ENCODE measurements around the gene RAB1A. TPM values are rescaled to one million over a fixed set of nuclear protein-coding genes. Genes with fewer than 3 reads are reported as not detected.
"Not testable (repeated sequence)": the region's sequence is repeated elsewhere in the genome, so short reads cannot be mapped to it uniquely, and the experiment has no call there.

RAB1A gene
- total and polyA plus RNA-seq, 5 donors from 2014 or later = 50.4 to 79.3 (median 60.1) TPM

- peaks cover 0 to 18% (median 11%) of the 10 kb centered on the region in 4 donors for H3K4me1 Mint-ChIP-seq
- no peak for DNase-seq
- ATAC-seq (ENCODE audit: low read depth in 2 of 2) = no peak
- peak overlapping the region in 1 of 4 donors; percentile 55 for H3K4me3 Mint-ChIP-seq
- no peak overlapping the region for H3K27ac Mint-ChIP-seq
- Histone ChIP-seq H3K4me1 (ENCODE audit: control insufficient read depth, insufficient read depth, low read length, poor library complexity, severe bottlenecking) (peaks cover 11% of the 10 kb centered on the region), H3K27me3 (ENCODE audit: control insufficient read depth, insufficient read depth, low read length) (no peaks in the 10 kb centered on the region), H3K36me3 (ENCODE audit: control insufficient read depth, insufficient read depth, low read length) (no peaks in the 10 kb centered on the region), H3K27ac (ENCODE audit: insufficient read depth, low read length, poor library complexity, severe bottlenecking) (no peak overlapping the region), H3K4me3 (ENCODE audit: low read depth, low read length) (no peak overlapping the region), H3K9me3 (ENCODE audit: control insufficient read depth in 2 of 2, low read length in 2 of 2) (no peaks in the 10 kb centered on the region)
- H3K9me3 Mint-ChIP-seq = peaks cover 0 to 2% (median 0%) of the 10 kb centered on the region in 7 donors
- no peaks in the 10 kb centered on the region for H3K36me3 Mint-ChIP-seq
- peaks cover 5% of the 10 kb centered on the region for H3K27me3 Mint-ChIP-seq
These were observed 3.7 kb upstream of the RAB1A start for GRCh38 chr2:65133626-65134025.

GRCh38 chr2:65132930-65133329, 3.0 kb upstream of the RAB1A start:
- not testable (repeated sequence) for H3K27ac Mint-ChIP-seq; H3K9me3 ChIP-seq (ENCODE audit: control insufficient read depth in 2 of 2, low read length in 2 of 2); DNase-seq; H3K36me3 ChIP-seq (ENCODE audit: control insufficient read depth, insufficient read depth, low read length); H3K27me3 ChIP-seq (ENCODE audit: control insufficient read depth, insufficient read depth, low read length); H3K36me3 Mint-ChIP-seq; H3K4me3 Mint-ChIP-seq; H3K27me3 Mint-ChIP-seq; H3K9me3 Mint-ChIP-seq; H3K4me3 ChIP-seq (ENCODE audit: low read depth, low read length); H3K27ac ChIP-seq (ENCODE audit: insufficient read depth, low read length, poor library complexity, severe bottlenecking); ATAC-seq (ENCODE audit: low read depth in 2 of 2)
- peaks cover 6 to 25% (median 15%) of the 10 kb centered on the region in 4 donors for H3K4me1 Mint-ChIP-seq
- peaks cover 18% of the 10 kb centered on the region for H3K4me1 ChIP-seq (ENCODE audit: control insufficient read depth, insufficient read depth, low read length, poor library complexity, severe bottlenecking)

GRCh38 chr2:65130664-65131175, 814 bp upstream of the RAB1A start:
- no peaks in the 10 kb centered on the region for H3K27me3 ChIP-seq (ENCODE audit: control insufficient read depth, insufficient read depth, low read length)
- peak overlapping the region; percentile 69 to 99 (median 99) for H3K27ac Mint-ChIP-seq
- H3K4me3 ChIP-seq (ENCODE audit: low read depth, low read length) = peak overlapping the region; percentile 77
- ATAC-seq (ENCODE audit: low read depth in 2 of 2) (no peak), DNase-seq (no peak)
- peaks cover 6 to 46% (median 28%) of the 10 kb centered on the region in 4 donors for H3K4me1 Mint-ChIP-seq
- peak overlapping the region; percentile 97 for H3K27ac ChIP-seq (ENCODE audit: insufficient read depth, low read length, poor library complexity, severe bottlenecking)
- peaks cover 35% of the 10 kb centered on the region for H3K4me1 ChIP-seq (ENCODE audit: control insufficient read depth, insufficient read depth, low read length, poor library complexity, severe bottlenecking)
- peaks cover 0 to 1% (median 0%) of the 10 kb centered on the region in 7 donors for H3K9me3 Mint-ChIP-seq
- H3K27me3 Mint-ChIP-seq = peaks cover 5% of the 10 kb centered on the region
- H3K36me3 ChIP-seq (ENCODE audit: control insufficient read depth, insufficient read depth, low read length) = no peaks in the 10 kb centered on the region
- H3K9me3 ChIP-seq (ENCODE audit: control insufficient read depth in 2 of 2, low read length in 2 of 2) = no peaks in the 10 kb centered on the region
- H3K36me3 Mint-ChIP-seq = peaks cover 4% of the 10 kb centered on the region
- peak overlapping the region; percentile 98 to 100 (median 100) for H3K4me3 Mint-ChIP-seq

- H3K4me3 Mint-ChIP-seq = peak overlapping the region; percentile 98 to 100 (median 100)
- Histone ChIP-seq H3K36me3 (ENCODE audit: control insufficient read depth, insufficient read depth, low read length) (no peaks in the 10 kb centered on the region), H3K4me3 (ENCODE audit: low read depth, low read length) (peak overlapping the region; percentile 90), H3K9me3 (ENCODE audit: control insufficient read depth in 2 of 2, low read length in 2 of 2) (no peaks in the 10 kb centered on the region), H3K27ac (ENCODE audit: insufficient read depth, low read length, poor library complexity, severe bottlenecking) (peak overlapping the region; percentile 97), H3K4me1 (ENCODE audit: control insufficient read depth, insufficient read depth, low read length, poor library complexity, severe bottlenecking) (peaks cover 48% of the 10 kb centered on the region), H3K27me3 (ENCODE audit: control insufficient read depth, insufficient read depth, low read length) (no peaks in the 10 kb centered on the region)
- peaks cover 0 to 1% (median 0%) of the 10 kb centered on the region in 7 donors for H3K9me3 Mint-ChIP-seq
- peaks cover 10 to 59% (median 37%) of the 10 kb centered on the region in 4 donors for H3K4me1 Mint-ChIP-seq
- peak overlapping the region; percentile 99 for H3K27ac Mint-ChIP-seq
- DNase-seq (peak; percentile 20 to 51 (median 36)), ATAC-seq (ENCODE audit: low read depth in 2 of 2) (no peak)
- peaks cover 4% of the 10 kb centered on the region for H3K36me3 Mint-ChIP-seq
- peaks cover 5% of the 10 kb centered on the region for H3K27me3 Mint-ChIP-seq
These were observed 550 bp downstream of the RAB1A start for GRCh38 chr2:65129286-65129825.

- Histone ChIP-seq H3K27ac (ENCODE audit: insufficient read depth, low read length, poor library complexity, severe bottlenecking) (peak overlapping the region; percentile 97), H3K4me1 (ENCODE audit: control insufficient read depth, insufficient read depth, low read length, poor library complexity, severe bottlenecking) (peaks cover 50% of the 10 kb centered on the region), H3K27me3 (ENCODE audit: control insufficient read depth, insufficient read depth, low read length) (no peaks in the 10 kb centered on the region), H3K4me3 (ENCODE audit: low read depth, low read length) (peak overlapping the region; percentile 90), H3K9me3 (ENCODE audit: control insufficient read depth in 2 of 2, low read length in 2 of 2) (no peaks in the 10 kb centered on the region), H3K36me3 (ENCODE audit: control insufficient read depth, insufficient read depth, low read length) (no peaks in the 10 kb centered on the region)
- DNase-seq = peak in 1 of 3 donors; percentile 37
- Mint-ChIP-seq H3K36me3 (peaks cover 4% of the 10 kb centered on the region), H3K27me3 (peaks cover 5% of the 10 kb centered on the region), H3K9me3 (peaks cover 0 to 1% (median 0%) of the 10 kb centered on the region in 7 donors), H3K27ac (peak overlapping the region; percentile 26 to 99 (median 99)), H3K4me3 (peak overlapping the region; percentile 98 to 100 (median 100)), H3K4me1 (peaks cover 10 to 66% (median 38%) of the 10 kb centered on the region in 4 donors)
- no peak for ATAC-seq (ENCODE audit: low read depth in 2 of 2)
These were observed 1.4 kb downstream of the RAB1A start for GRCh38 chr2:65128297-65129190.

- not testable (repeated sequence) for H3K36me3 Mint-ChIP-seq; H3K9me3 Mint-ChIP-seq; H3K27ac ChIP-seq (ENCODE audit: insufficient read depth, low read length, poor library complexity, severe bottlenecking); H3K27me3 Mint-ChIP-seq; DNase-seq; H3K27ac Mint-ChIP-seq; H3K36me3 ChIP-seq (ENCODE audit: control insufficient read depth, insufficient read depth, low read length); H3K27me3 ChIP-seq (ENCODE audit: control insufficient read depth, insufficient read depth, low read length); ATAC-seq (ENCODE audit: low read depth in 2 of 2); H3K9me3 ChIP-seq (ENCODE audit: control insufficient read depth in 2 of 2, low read length in 2 of 2)
- H3K4me3 ChIP-seq (ENCODE audit: low read depth, low read length) = peak overlapping the region; percentile 54
- H3K4me1 ChIP-seq (ENCODE audit: control insufficient read depth, insufficient read depth, low read length, poor library complexity, severe bottlenecking) = peaks cover 67% of the 10 kb centered on the region
- Mint-ChIP-seq H3K4me1 (peaks cover 20 to 87% (median 54%) of the 10 kb centered on the region in 4 donors), H3K4me3 (peak overlapping the region; percentile 15 to 85 (median 60))
These were observed 4.4 kb downstream of the RAB1A start for GRCh38 chr2:65125457-65125856.

GRCh38 chr2:65122313-65122712, 7.6 kb downstream of the RAB1A start:
- Histone ChIP-seq H3K27me3 (ENCODE audit: control insufficient read depth, insufficient read depth, low read length) (no peaks in the 10 kb centered on the region), H3K4me3 (ENCODE audit: low read depth, low read length) (no peak overlapping the region), H3K4me1 (ENCODE audit: control insufficient read depth, insufficient read depth, low read length, poor library complexity, severe bottlenecking) (peaks cover 55% of the 10 kb centered on the region), H3K27ac (ENCODE audit: insufficient read depth, low read length, poor library complexity, severe bottlenecking) (no peak overlapping the region), H3K9me3 (ENCODE audit: control insufficient read depth in 2 of 2, low read length in 2 of 2) (no peaks in the 10 kb centered on the region), H3K36me3 (ENCODE audit: control insufficient read depth, insufficient read depth, low read length) (peaks cover 4% of the 10 kb centered on the region)
- DNase-seq (no peak), ATAC-seq (ENCODE audit: low read depth in 2 of 2) (no peak)
- Mint-ChIP-seq H3K4me3 (peak overlapping the region in 3 of 4 donors; percentile 36 to 70 (median 59)), H3K9me3 (no peaks in the 10 kb centered on the region), H3K27me3 (no peaks in the 10 kb centered on the region), H3K36me3 (peaks cover 8% of the 10 kb centered on the region), H3K4me1 (peaks cover 26 to 89% (median 58%) of the 10 kb centered on the region in 4 donors), H3K27ac (no peak overlapping the region)

Data from CD4-positive, CD25-positive, alpha-beta regulatory T cell (primary cell).